HFFc6 (cell line): ENCODE measurements around the gene IL4I1. TPM values are rescaled to one million over a fixed set of nuclear protein-coding genes. Genes with fewer than 3 reads are reported as not detected.
A peak's percentile ranks its signal among the peaks of the same experiment; 100 is the strongest.
"Not testable (repeated sequence)": the region's sequence is repeated elsewhere in the genome, so short reads cannot be mapped to it uniquely, and the experiment has no call there.

Experiments
- DNase-seq: peaks from one replicate; pipeline ENCODE4 v3.0.0-alpha.2; 2018
- H3K27ac Mint-ChIP-seq: 2 replicates; pipeline ENCODE4 v1.8.0; 2020; ENCODE audit warnings: mild to moderate bottlenecking, mixed read lengths
- H3K27me3 Mint-ChIP-seq: 2 replicates; pipeline ENCODE4 v1.8.0; 2021; ENCODE audit warnings: mild to moderate bottlenecking, moderate library complexity, mixed read lengths; ENCODE audit not compliant: insufficient read depth
- H3K36me3 Mint-ChIP-seq: 2 replicates; pipeline ENCODE4 v1.8.0; 2021; ENCODE audit warnings: low read depth, mixed read lengths
- H3K4me1 Mint-ChIP-seq: 2 replicates; pipeline ENCODE4 v1.8.0; 2020; ENCODE audit warnings: low read depth, mixed read lengths
- H3K4me3 Mint-ChIP-seq: 2 replicates; pipeline ENCODE4 v1.8.0; 2020; ENCODE audit warnings: mild to moderate bottlenecking, moderate library complexity, mixed read lengths
- H3K9me3 Mint-ChIP-seq: 2 replicates; pipeline ENCODE4 v1.8.0; 2020; ENCODE audit warnings: mild to moderate bottlenecking, mixed read lengths
- total RNA-seq, 6 experiments: library from RNA; stranded (reverse); fragmentation: NEBNext Ultra II Directional; extraction: Animal tissue kit (Norgen Biotek cat#: 25700); gene quantifications; 2 replicates in 1 of 6; 3 replicates in 5 of 6; pipeline ENCODE4 v1.2.3, GENCODE V29; 2021
- TF ChIP-seq, protein P1 (sequence below): fragments of 200-600 bp; sonication (generic); IDR thresholded peaks from 2 replicates; pipeline ENCODE4 v1.5.0; 2021; ENCODE audit warnings: antibody characterized with exemption, mild to moderate bottlenecking

Gene IL4I1
- total RNA-seq, 6 experiments from 2014 or later: 0.24 to 0.48 (median 0.41) TPM; not detected in 1

DNA sequence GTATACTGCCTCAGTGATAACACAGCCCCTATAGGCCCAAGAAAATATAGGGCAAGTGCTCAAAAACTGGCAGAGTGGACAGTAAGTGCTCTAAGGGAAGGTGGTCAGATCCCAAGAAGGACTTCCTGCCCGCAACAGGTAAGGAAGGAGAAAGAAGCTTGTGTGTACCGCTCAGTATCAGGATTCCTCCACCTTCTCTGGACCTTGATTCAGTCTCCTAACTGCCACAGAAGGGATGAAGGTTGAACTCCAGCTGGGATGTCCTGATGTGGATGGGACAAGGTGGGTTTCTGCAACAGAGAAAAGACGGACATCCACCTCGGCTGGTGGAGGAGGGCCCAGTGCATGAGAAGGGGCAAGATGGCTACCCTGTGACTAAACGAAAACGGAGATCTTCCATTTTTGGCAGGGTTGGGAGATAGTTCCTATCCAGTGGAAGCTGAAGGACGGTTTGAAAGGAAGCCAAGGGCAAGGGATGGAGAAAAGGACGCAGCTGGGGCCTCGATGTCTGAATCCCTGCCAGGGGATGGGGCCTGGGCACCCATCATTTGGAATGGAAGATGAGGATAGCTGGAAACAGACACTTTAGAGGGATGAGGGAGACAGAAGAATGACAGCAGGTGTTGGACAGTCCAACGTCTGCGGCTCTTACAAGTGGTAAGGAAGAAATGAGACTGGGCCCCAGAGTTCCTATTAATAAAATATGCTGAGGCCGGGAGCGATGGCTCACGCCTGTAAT is 31.0 kb upstream of the IL4I1 start:
- Mint-ChIP-seq H3K4me3 (peak overlapping the region; percentile 95), H3K27me3 (peaks cover 11% of the 10 kb centered on the region; the same call in 1 of the 2 replicates), H3K36me3 (peaks cover 51% of the 10 kb centered on the region), H3K9me3 (peaks cover 8% of the 10 kb centered on the region; the same call in 1 of the 2 replicates), H3K4me1 (peaks cover 27% of the 10 kb centered on the region), H3K27ac (peak overlapping the region; percentile 64)
- TF ChIP-seq, protein P1, sequence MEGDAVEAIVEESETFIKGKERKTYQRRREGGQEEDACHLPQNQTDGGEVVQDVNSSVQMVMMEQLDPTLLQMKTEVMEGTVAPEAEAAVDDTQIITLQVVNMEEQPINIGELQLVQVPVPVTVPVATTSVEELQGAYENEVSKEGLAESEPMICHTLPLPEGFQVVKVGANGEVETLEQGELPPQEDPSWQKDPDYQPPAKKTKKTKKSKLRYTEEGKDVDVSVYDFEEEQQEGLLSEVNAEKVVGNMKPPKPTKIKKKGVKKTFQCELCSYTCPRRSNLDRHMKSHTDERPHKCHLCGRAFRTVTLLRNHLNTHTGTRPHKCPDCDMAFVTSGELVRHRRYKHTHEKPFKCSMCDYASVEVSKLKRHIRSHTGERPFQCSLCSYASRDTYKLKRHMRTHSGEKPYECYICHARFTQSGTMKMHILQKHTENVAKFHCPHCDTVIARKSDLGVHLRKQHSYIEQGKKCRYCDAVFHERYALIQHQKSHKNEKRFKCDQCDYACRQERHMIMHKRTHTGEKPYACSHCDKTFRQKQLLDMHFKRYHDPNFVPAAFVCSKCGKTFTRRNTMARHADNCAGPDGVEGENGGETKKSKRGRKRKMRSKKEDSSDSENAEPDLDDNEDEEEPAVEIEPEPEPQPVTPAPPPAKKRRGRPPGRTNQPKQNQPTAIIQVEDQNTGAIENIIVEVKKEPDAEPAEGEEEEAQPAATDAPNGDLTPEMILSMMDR: no peak
- no peak for DNase-seq

DNA sequence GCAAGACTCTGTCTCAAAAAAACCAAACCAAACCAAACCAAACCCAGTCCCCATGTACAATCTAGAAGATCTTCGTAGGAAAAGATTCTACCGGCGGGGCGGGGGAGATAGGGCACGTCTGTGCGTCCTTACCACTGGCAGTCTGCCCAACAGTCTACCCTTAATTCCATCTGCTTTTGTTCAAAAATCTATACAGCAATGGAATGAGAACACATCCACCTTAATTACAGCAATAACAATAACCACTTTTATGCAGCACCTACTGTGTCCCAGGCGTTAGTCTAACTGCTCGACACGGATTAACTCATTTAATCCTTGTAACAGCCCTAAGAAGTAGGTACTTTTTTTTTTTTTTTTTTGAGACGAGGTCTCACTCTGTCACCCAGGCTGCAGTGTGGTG is 29.8 kb upstream of the IL4I1 start:
- no peak for DNase-seq
- peaks cover 8% of the 10 kb centered on the region; the same call in 1 of the 2 replicates for H3K9me3 Mint-ChIP-seq
- no peak overlapping the region for H3K4me3 Mint-ChIP-seq
- TF ChIP-seq, protein P1: no peak
- H3K4me1 Mint-ChIP-seq: peaks cover 39% of the 10 kb centered on the region
- peaks cover 11% of the 10 kb centered on the region; the same call in 1 of the 2 replicates for H3K27me3 Mint-ChIP-seq
- H3K36me3 Mint-ChIP-seq: peaks cover 49% of the 10 kb centered on the region
- no peak overlapping the region for H3K27ac Mint-ChIP-seq

DNA sequence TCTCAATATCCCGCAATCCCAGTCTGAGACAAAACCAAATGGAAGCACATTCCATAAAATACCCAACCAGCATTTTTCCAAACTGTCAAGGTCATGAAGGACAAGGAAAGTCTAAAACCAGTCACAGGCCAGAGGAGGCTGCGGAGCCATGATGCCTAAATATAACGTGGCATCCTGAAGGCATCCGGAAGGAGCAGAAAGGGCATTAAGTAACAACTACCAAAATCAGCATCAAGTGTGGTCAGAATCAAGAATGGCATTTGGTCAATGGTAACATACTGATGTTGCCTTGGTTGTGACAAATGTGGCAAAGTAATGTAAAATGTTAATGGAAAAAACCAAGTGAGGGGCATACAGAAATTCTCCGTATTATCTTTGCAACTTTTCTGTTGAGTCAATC is 28.8 kb upstream of the IL4I1 start:
- peaks cover 8% of the 10 kb centered on the region; the same call in 1 of the 2 replicates for H3K9me3 Mint-ChIP-seq
- H3K36me3 Mint-ChIP-seq: peaks cover 42% of the 10 kb centered on the region
- no peak for DNase-seq
- H3K27ac Mint-ChIP-seq: no peak overlapping the region
- no peak overlapping the region for H3K4me3 Mint-ChIP-seq
- peaks cover 11% of the 10 kb centered on the region; the same call in 1 of the 2 replicates for H3K27me3 Mint-ChIP-seq
- peaks cover 39% of the 10 kb centered on the region for H3K4me1 Mint-ChIP-seq
- TF ChIP-seq, protein P1: no peak

DNA sequence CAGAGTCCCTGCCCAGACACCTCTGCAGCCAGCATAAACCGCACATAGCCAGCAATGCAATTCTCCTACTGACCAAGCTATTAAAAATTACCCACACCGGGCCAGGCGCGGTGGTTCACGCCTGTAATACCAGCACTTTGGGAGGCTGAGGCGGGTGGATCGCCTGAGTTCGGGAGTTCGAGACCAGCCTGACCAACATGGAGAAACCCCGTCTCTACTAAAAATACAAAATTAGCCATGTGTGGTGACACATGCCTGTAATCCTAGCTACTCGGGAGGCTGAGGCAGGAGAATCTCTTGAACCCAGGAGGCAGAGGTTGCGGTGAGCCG is 28.2 kb upstream of the IL4I1 start:
- Mint-ChIP-seq H3K27me3 (peaks cover 11% of the 10 kb centered on the region; the same call in 1 of the 2 replicates), H3K36me3 (peaks cover 36% of the 10 kb centered on the region), H3K4me1 (peaks cover 33% of the 10 kb centered on the region)
- not testable (repeated sequence) for H3K9me3 Mint-ChIP-seq, DNase-seq, H3K27ac Mint-ChIP-seq, H3K4me3 Mint-ChIP-seq

DNA sequence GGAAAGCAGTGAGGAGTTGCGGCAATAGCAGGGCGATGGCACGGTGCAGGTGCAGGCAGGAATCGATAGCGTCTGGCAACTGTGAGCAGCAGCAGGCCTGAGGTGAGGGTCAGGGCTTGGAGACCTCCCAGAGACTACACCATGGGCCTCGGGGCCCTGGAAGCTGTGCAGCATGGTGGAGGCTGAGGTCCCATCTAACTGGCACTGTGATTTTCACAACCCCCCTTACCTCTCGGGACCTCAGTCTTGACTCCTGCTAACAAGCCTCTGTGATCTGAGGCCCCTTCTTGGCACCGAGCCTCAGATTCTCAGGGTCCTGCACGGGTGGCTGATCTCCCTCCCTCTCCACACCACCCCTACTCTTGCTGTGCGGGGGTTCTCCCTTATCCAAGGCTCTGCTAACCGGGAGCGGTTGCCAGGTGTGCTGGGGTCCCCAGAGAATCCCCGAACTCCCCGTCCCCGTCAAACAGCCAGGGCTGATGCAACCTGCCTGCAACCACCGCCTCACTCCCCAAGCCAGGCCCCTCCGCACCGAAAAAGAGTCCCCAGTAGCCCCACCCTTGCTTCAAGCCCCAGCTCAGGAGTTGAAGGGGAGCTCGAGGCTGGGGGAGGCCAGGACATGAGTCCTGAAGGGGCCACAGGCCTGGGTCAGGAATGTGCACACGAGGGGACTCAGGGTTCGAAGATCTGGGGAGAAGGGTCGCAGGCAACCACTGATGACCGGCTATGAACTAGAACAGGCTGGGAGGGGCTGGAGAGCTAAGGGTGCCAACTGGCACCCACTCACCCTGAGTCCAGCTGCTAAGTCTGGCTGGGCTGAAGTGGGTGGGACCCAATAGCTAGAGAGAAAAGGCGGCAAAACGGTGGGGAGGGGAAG is 27.6 kb upstream of the IL4I1 start:
- H3K27me3 Mint-ChIP-seq: peaks cover 6% of the 10 kb centered on the region; the same call in 1 of the 2 replicates

More for the DNA sequence above, 27.6 kb upstream of the IL4I1 start:
- peaks cover 34% of the 10 kb centered on the region for H3K36me3 Mint-ChIP-seq
- no peak overlapping the region for H3K27ac Mint-ChIP-seq
- peaks cover 4% of the 10 kb centered on the region; the same call in 1 of the 2 replicates for H3K9me3 Mint-ChIP-seq
- TF ChIP-seq, protein P1: no peak
- no peak for DNase-seq
- no peak overlapping the region for H3K4me3 Mint-ChIP-seq
- H3K4me1 Mint-ChIP-seq: peaks cover 31% of the 10 kb centered on the region
